GM10266 (cell line): Measurements from ENCODE around the gene MEIKIN.

Experiments used
- DNase-seq: peaks from one replicate; pipeline ENCODE4 v3.0.0; 2012; ENCODE audit errors: extremely low spot score
- CTCF ChIP-seq: IDR thresholded peaks from 2 replicates; pipeline ENCODE4 v1.5.1; 2012; ENCODE audit warnings: mild to moderate bottlenecking, low read depth; ENCODE audit not compliant: control insufficient read depth, insufficient read depth; ENCODE audit errors: missing control alignments

MEIKIN gene

GRCh38 chr5:131867524-131867923 lies 77.9 kb downstream of the MEIKIN start:
- TF ChIP-seq CTCF: no peak
- no peak for DNase-seq

DNA sequence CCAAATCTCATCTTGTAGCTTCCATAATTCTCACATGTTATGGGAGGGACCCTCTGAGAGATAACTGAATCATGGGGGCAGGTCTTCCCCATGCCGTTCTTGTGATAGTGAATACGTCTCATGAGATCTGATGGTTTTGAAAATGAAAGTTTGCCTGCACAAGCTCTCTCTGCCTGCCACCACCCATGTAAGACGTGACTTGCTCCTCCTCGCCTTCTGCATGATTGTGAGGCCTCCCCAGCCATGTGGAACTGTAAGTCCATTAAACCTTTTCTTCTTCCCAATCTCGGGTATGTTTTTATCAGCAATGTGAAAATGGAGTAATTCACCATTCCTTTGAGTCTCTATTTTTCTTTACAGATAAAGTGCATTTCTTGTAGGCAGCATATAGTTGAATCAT lies 81.8 kb downstream of the MEIKIN start:
- DNase-seq: no peak
- no peak for TF ChIP-seq CTCF

GRCh38 chr5:131857388-131857787 lies 88.1 kb downstream of the MEIKIN start:
- TF ChIP-seq CTCF: no peak
- no peak for DNase-seq

DNA sequence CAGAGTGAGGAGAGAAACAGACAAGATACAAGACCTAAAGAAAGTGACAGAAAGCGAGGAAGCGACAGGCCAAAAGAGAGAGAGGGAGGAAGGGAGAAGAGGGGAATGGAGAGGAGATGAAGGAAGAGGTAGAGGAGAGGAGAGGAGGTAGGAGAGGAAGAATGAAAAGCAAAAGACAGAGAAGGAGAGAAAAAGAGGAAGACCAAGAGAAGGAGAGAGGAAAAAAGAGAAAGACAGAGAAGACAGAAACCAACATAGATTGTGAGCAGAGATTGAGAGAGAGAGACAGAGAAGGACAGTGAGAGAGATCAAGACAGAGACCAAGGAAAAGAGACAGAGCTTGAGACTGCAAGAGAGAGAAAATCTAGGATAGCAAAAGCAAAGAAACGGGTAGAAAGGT lies 90.0 kb downstream of the MEIKIN start:
- no peak for TF ChIP-seq CTCF
- DNase-seq: no peak

DNA sequence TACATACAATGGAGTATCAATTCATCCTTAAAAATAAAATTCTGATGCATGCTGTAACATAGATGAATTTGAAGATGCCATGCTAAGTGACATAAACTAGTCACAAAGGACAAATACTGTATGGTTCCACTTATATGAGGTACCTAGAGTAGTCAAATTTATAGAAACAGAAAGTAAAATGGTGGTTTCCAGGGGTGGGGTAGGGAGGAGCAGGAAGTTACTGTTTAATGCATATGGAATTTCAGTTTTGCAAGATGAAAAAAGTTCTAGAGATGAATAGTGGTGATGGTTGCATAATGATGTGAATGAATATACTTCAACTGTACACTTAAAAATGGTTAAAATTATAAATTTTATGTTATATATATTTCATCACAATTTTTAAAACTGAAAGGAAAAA lies 91.3 kb downstream of the MEIKIN start:
- TF ChIP-seq CTCF: no peak
- no peak for DNase-seq

DNA sequence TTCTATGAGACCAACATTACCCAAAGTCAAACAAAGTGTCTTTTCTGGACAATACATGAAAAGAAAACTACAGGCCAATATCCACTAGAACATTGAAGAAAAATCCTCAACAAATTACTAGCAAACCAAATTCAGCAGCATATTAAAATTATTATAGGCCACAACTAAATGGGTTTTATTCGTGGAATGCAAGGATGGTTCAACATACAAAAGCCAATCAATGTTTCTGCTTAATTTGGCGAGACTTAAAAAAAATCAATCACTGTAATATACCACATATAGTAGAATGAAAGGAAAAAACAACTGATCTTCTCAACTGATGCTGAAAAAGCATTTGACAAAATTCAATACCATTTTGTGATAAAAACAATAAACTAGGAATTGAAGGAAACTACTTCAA lies 96.8 kb downstream of the MEIKIN start:
- no peak for TF ChIP-seq CTCF
- no peak for DNase-seq

GRCh38 chr5:131846536-131846935 lies 98.9 kb downstream of the MEIKIN start:
- no peak for TF ChIP-seq CTCF
- DNase-seq: no peak
